SK-N-SH (cell line): Measurements from ENCODE around the gene HK1.

ENCODE experiments used
- CHD2 ChIP-seq: fragments of 150-350 bp; IDR thresholded peaks from 2 replicates; pipeline ENCODE4 v1.6.1; 2018; ENCODE audit warnings: low read length; ENCODE audit not compliant: partially characterized antibody
- CTCF ChIP-seq: fragments of 200-600 bp; sonication (generic); IDR thresholded peaks from 2 replicates; pipeline ENCODE4 v1.6.1; 2017; ENCODE audit warnings: antibody characterized with exemption, mild to moderate bottlenecking, moderate library complexity
- ELF1 ChIP-seq: IDR thresholded peaks from 2 replicates; pipeline ENCODE4 v1.4.0; 2012
- EP300 ChIP-seq, 2 experiments: IDR thresholded peaks; 2 replicates each; pipeline versions ENCODE4 v1.4.0 to v1.6.1; 2012; ENCODE audit warnings: borderline replicate concordance in 1 of 2, low read depth in 1 of 2, low read length in 1 of 2
- FOXM1 ChIP-seq: IDR thresholded peaks from 2 replicates; pipeline ENCODE4 v1.4.0; 2012; ENCODE audit warnings: low read depth, mild to moderate bottlenecking
- GABPA ChIP-seq: IDR thresholded peaks from 2 replicates; pipeline ENCODE4 v1.4.0; 2012; ENCODE audit warnings: low read depth, mild to moderate bottlenecking
- JUND ChIP-seq: IDR thresholded peaks from 2 replicates; pipeline ENCODE4 v1.4.0; 2012
- MAX ChIP-seq: IDR thresholded peaks from 2 replicates; pipeline ENCODE4 v1.4.0; 2012; ENCODE audit warnings: low read depth
- POLR2AphosphoS5 ChIP-seq: IDR thresholded peaks from 2 replicates; pipeline ENCODE4 v1.6.1; 2012; ENCODE audit warnings: low read depth, low read length
- RCOR1 ChIP-seq: fragments of 150-350 bp; IDR thresholded peaks from 2 replicates; pipeline ENCODE4 v1.6.1; 2017; ENCODE audit warnings: antibody characterized with exemption, low read length
- REST ChIP-seq: IDR thresholded peaks from 2 replicates; pipeline ENCODE4 v1.6.1; 2012; ENCODE audit warnings: mild to moderate bottlenecking, low read depth, low read length, moderate library complexity
- USF1 ChIP-seq: IDR thresholded peaks from 2 replicates; pipeline ENCODE4 v1.4.0; 2012; ENCODE audit warnings: low read depth, borderline replicate concordance
- YY1 ChIP-seq: IDR thresholded peaks from 2 replicates; pipeline ENCODE4 v1.4.0; 2012; ENCODE audit warnings: low read depth, mild to moderate bottlenecking
- TF ChIP-seq, protein P1 (sequence below): IDR thresholded peaks from 2 replicates; pipeline ENCODE4 v1.4.0; 2012; ENCODE audit warnings: low read depth, borderline replicate concordance

- TF ChIP-seq YY1 (no peak), CTCF (no peak), MAX (no peak), REST (no peak), JUND (no peak), GABPA (no peak), USF1 (no peak), RCOR1 (no peak), ELF1 (no peak), FOXM1 (no peak), EP300 (IDR thresholded peaks at IDR 0.05; ENCODE audit: borderline replicate concordance in 1 of 2, low read depth in 1 of 2, low read length in 1 of 2) (no peak), POLR2AphosphoS5 (no peak), CHD2 (no peak)
- TF ChIP-seq, protein P1, sequence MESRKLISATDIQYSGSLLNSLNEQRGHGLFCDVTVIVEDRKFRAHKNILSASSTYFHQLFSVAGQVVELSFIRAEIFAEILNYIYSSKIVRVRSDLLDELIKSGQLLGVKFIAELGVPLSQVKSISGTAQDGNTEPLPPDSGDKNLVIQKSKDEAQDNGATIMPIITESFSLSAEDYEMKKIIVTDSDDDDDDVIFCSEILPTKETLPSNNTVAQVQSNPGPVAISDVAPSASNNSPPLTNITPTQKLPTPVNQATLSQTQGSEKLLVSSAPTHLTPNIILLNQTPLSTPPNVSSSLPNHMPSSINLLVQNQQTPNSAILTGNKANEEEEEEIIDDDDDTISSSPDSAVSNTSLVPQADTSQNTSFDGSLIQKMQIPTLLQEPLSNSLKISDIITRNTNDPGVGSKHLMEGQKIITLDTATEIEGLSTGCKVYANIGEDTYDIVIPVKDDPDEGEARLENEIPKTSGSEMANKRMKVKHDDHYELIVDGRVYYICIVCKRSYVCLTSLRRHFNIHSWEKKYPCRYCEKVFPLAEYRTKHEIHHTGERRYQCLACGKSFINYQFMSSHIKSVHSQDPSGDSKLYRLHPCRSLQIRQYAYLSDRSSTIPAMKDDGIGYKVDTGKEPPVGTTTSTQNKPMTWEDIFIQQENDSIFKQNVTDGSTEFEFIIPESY = no peak
These were observed 98.4 kb downstream of the HK1 start for GRCh38 chr10:69376662-69377061.
